ENCODE data around the gene C19orf47.

DNA sequence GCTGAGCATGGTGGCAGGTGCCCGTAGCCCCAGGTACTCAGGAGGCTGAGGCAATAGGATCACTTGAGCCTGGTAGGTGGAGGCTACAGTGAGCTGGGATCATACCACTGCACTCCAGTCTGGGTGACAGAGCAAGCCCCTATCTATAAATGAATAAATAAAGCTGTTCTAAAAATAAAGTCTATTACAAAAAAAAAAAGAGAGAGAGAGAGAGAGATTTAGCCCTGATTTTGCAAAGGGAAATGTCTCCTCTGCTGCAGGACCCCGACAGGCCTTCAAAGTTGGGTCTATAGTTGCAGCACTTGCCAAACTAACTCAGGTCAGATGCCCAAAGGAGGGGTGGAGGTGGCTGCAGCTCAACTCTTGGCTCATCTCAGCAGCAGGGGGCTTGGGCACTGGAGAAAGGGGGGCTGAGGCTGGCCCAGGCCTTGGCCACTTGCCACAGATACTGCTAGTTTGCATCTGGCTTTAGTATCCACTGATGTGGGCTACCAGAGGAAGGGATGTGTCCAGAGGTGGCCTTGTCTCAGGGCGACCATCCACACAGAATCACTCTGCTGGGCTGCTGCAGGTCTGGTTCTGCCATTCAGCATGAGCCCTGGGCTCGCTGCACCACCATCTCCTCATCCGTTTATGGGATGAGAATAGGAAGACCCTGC lies 32.3 kb downstream of the C19orf47 start:
- no peak for TF ChIP-seq POLR2A (IDR thresholded peaks at IDR 0.05)
- TF ChIP-seq, protein P1, sequence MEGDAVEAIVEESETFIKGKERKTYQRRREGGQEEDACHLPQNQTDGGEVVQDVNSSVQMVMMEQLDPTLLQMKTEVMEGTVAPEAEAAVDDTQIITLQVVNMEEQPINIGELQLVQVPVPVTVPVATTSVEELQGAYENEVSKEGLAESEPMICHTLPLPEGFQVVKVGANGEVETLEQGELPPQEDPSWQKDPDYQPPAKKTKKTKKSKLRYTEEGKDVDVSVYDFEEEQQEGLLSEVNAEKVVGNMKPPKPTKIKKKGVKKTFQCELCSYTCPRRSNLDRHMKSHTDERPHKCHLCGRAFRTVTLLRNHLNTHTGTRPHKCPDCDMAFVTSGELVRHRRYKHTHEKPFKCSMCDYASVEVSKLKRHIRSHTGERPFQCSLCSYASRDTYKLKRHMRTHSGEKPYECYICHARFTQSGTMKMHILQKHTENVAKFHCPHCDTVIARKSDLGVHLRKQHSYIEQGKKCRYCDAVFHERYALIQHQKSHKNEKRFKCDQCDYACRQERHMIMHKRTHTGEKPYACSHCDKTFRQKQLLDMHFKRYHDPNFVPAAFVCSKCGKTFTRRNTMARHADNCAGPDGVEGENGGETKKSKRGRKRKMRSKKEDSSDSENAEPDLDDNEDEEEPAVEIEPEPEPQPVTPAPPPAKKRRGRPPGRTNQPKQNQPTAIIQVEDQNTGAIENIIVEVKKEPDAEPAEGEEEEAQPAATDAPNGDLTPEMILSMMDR (IDR thresholded peaks at IDR 0.05): no peak

Data from esophagus squamous epithelium (tissue), 4 donors.